CD4-positive, alpha-beta T cell treated with Interleukin-10 for 1 hour (primary cell): ENCODE measurements around the gene DNMT1.
A peak's percentile ranks its signal among the peaks of the same experiment; 100 is the strongest.

ENCODE experiments used
- DNase-seq: peaks from one replicate; pipeline ENCODE4 v3.0.0-alpha.2; 2020

The DNMT1 gene

GRCh38 chr19:10137751-10138682, 56.7 kb downstream of the DNMT1 start:
- DNase-seq, result no peak

- no peak for DNase-seq
Observed at GRCh38 chr19:10136936-10137335, 57.8 kb downstream of the DNMT1 start.

- DNase-seq, result no peak
Observed at GRCh38 chr19:10135551-10136334, 59.0 kb downstream of the DNMT1 start.

GRCh38 chr19:10134040-10134439, 60.7 kb downstream of the DNMT1 start:
- no peak for DNase-seq

- DNase-seq, result no peak
Observed at GRCh38 chr19:10133596-10133995, 61.2 kb downstream of the DNMT1 start.

- no peak for DNase-seq
Observed at GRCh38 chr19:10132905-10133304, 61.8 kb downstream of the DNMT1 start.

- no peak for DNase-seq
Observed at GRCh38 chr19:10126213-10126639, 68.5 kb downstream of the DNMT1 start.

GRCh38 chr19:10124429-10124828, 70.3 kb downstream of the DNMT1 start:
- DNase-seq, result no peak

GRCh38 chr19:10122045-10122444, 72.7 kb downstream of the DNMT1 start:
- no peak for DNase-seq

- DNase-seq, result no peak
Observed at GRCh38 chr19:10120538-10121189, 74.1 kb downstream of the DNMT1 start.

GRCh38 chr19:10118960-10119359, 75.8 kb downstream of the DNMT1 start:
- no peak for DNase-seq

- DNase-seq, result no peak
Observed at GRCh38 chr19:10116866-10117616, 77.7 kb downstream of the DNMT1 start.

- DNase-seq, result no peak
Observed at GRCh38 chr19:10116085-10116865, 78.5 kb downstream of the DNMT1 start.

GRCh38 chr19:10115392-10116084, 79.2 kb downstream of the DNMT1 start:
- no peak for DNase-seq

- no peak for DNase-seq
Observed at GRCh38 chr19:10114651-10115391, 79.9 kb downstream of the DNMT1 start.

- DNase-seq, result no peak
Observed at GRCh38 chr19:10113964-10114650, 80.6 kb downstream of the DNMT1 start.

- DNase-seq, result peak; percentile 30
Observed at GRCh38 chr19:10113592-10113963, 81.2 kb downstream of the DNMT1 start.

GRCh38 chr19:10112895-10113591, 81.7 kb downstream of the DNMT1 start:
- peak; percentile 77 for DNase-seq
